Type B pancreatic cell (in vitro differentiated cells): Measurements from ENCODE around the gene PRPF6. TPM values are rescaled to one million over a fixed set of nuclear protein-coding genes. Genes with fewer than 3 reads are reported as not detected.

ENCODE experiments used
- DNase-seq: peaks from one replicate; pipeline ENCODE4 v3.0.0; 2021; ENCODE audit warnings: mixed read lengths; ENCODE audit not compliant: unreplicated experiment; ENCODE audit errors: extremely low spot score
- H3K27ac Mint-ChIP-seq: 2 replicates; pipeline ENCODE4 v1.8.0; 2021; ENCODE audit warnings: mild to moderate bottlenecking, mixed read lengths
- H3K27me3 Mint-ChIP-seq: 2 replicates; pipeline ENCODE4 v1.8.0; 2021; ENCODE audit warnings: mixed read lengths
- H3K36me3 Mint-ChIP-seq: 2 replicates; pipeline ENCODE4 v1.8.0; 2021; ENCODE audit warnings: mixed read lengths
- H3K4me1 Mint-ChIP-seq: one replicate; pipeline ENCODE4 v1.8.0; 2021; ENCODE audit warnings: mixed read lengths; ENCODE audit not compliant: unreplicated experiment
- H3K4me3 Mint-ChIP-seq: 2 replicates; pipeline ENCODE4 v1.8.0; 2021; ENCODE audit warnings: mild to moderate bottlenecking, mixed read lengths
- H3K9me3 Mint-ChIP-seq: 2 replicates; pipeline ENCODE4 v1.8.0; 2021; ENCODE audit warnings: mixed read lengths
- CTCF ChIP-seq: fragments of 200-600 bp; sonication (generic); conservative IDR thresholded peaks from 2 replicates; pipeline ENCODE4 v1.5.0; 2021; ENCODE audit warnings: antibody characterized with exemption, mild to moderate bottlenecking
- total RNA-seq: library from RNA; stranded (reverse); gene quantifications from 2 replicates; pipeline ENCODE4 v1.2.1, GENCODE V29; 2021; ENCODE audit warnings: low replicate concordance

The PRPF6 gene
- total RNA-seq, 1 donor from 2014 or later, result 67.9 TPM

GRCh38 chr20:63955281-63955826 lies 25.6 kb upstream of the PRPF6 start:
- Mint-ChIP-seq H3K27me3 (no peaks in the 10 kb centered on the region), H3K9me3 (no peaks in the 10 kb centered on the region), H3K27ac (peak overlapping the region; percentile 63), H3K36me3 (no peaks in the 10 kb centered on the region), H3K4me3 (peak overlapping the region; percentile 86), H3K4me1 (peaks cover 14% of the 10 kb centered on the region)
- no peak for DNase-seq
- TF ChIP-seq CTCF, result peak; percentile 39

GRCh38 chr20:63955827-63956663 lies 24.9 kb upstream of the PRPF6 start, which contains the start of gene UCKL1:
UCKL1 (minus strand) TSS chr20:63956416; CDS start chr20:63956372, 44 bp downstream.
- TF ChIP-seq CTCF, result peak; percentile 9
- Mint-ChIP-seq H3K36me3 (no peaks in the 10 kb centered on the region), H3K4me1 (peaks cover 14% of the 10 kb centered on the region), H3K4me3 (peak within 1 kb of the TSS; percentile 89), H3K9me3 (no peaks in the 10 kb centered on the region), H3K27me3 (no peaks in the 10 kb centered on the region), H3K27ac (peak within 1 kb of the TSS; percentile 78)
- DNase-seq, result peak; percentile 92

GRCh38 chr20:63956664-63957003 lies 24.3 kb upstream of the PRPF6 start:
- peaks cover 14% of the 10 kb centered on the region for H3K4me1 Mint-ChIP-seq
- H3K27me3 Mint-ChIP-seq, result no peaks in the 10 kb centered on the region
- H3K36me3 Mint-ChIP-seq, result no peaks in the 10 kb centered on the region
- peak overlapping the region; percentile 89 for H3K4me3 Mint-ChIP-seq
- no peaks in the 10 kb centered on the region for H3K9me3 Mint-ChIP-seq
- no peak for TF ChIP-seq CTCF
- no peak for DNase-seq
- peak overlapping the region; percentile 78 for H3K27ac Mint-ChIP-seq

- Mint-ChIP-seq H3K27me3 (no peaks in the 10 kb centered on the region), H3K27ac (peak overlapping the region; percentile 74), H3K9me3 (no peaks in the 10 kb centered on the region), H3K4me3 (peak overlapping the region; percentile 89), H3K4me1 (peaks cover 14% of the 10 kb centered on the region), H3K36me3 (no peaks in the 10 kb centered on the region)
- DNase-seq, result no peak
- TF ChIP-seq CTCF, result peak; percentile 21
These were observed 23.8 kb upstream of the PRPF6 start for GRCh38 chr20:63957004-63957689.

GRCh38 chr20:63957690-63958441 lies 23.1 kb upstream of the PRPF6 start:
- Mint-ChIP-seq H3K4me3 (peak overlapping the region; percentile 89), H3K4me1 (peaks cover 14% of the 10 kb centered on the region), H3K27me3 (no peaks in the 10 kb centered on the region), H3K9me3 (no peaks in the 10 kb centered on the region), H3K36me3 (no peaks in the 10 kb centered on the region), H3K27ac (peak overlapping the region; percentile 74)
- DNase-seq, result no peak
- TF ChIP-seq CTCF, result no peak
